Liver (tissue), 9 donors: ENCODE measurements around the gene ITIH4. TPM values are rescaled to one million over a fixed set of nuclear protein-coding genes. Genes with fewer than 3 reads are reported as not detected.

Source experiments
- DNase-seq: peaks from one replicate; pipeline ENCODE4 v3.0.0-alpha.2; 2017; ENCODE audit warnings: low spot score
- H3K27ac ChIP-seq, 2 donors: one replicate each; pipeline ENCODE4 v1.7.0; 2013; ENCODE audit warnings: inconsistent platforms in 2 of 2, low read length in 2 of 2, control low read depth in 1 of 2, low read depth in 1 of 2, mild to moderate bottlenecking in 1 of 2
- H3K27me3 ChIP-seq, 4 donors: one replicate each; pipeline versions ENCODE4 v1.6.1 to v1.7.0; 2013; ENCODE audit warnings: low read length in 3 of 4, inconsistent platforms in 1 of 4, mild to moderate bottlenecking in 1 of 4, moderate library complexity in 1 of 4; ENCODE audit not compliant: control insufficient read depth in 4 of 4, insufficient read depth in 4 of 4
- H3K36me3 ChIP-seq, 4 donors: one replicate each; pipeline versions ENCODE4 v1.6.1 to v1.7.0; 2013; ENCODE audit warnings: low read length in 3 of 4, mild to moderate bottlenecking in 3 of 4, low read depth in 1 of 4, moderate library complexity in 1 of 4; ENCODE audit not compliant: control insufficient read depth in 4 of 4, insufficient read depth in 3 of 4
- H3K4me1 ChIP-seq, 4 donors: one replicate each; pipeline versions ENCODE4 v1.6.1 to v1.7.0; 2013; ENCODE audit warnings: low read length in 3 of 4, mild to moderate bottlenecking in 3 of 4, moderate library complexity in 1 of 4; ENCODE audit not compliant: control insufficient read depth in 4 of 4, insufficient read depth in 4 of 4
- H3K4me3 ChIP-seq, 3 donors: one replicate each; pipeline versions ENCODE4 v1.6.1 to v1.7.0; 2013; ENCODE audit warnings: low read length in 3 of 3, control low read depth in 1 of 3, low read depth in 1 of 3, mild to moderate bottlenecking in 1 of 3
- H3K9ac ChIP-seq, 2 donors: one replicate each; pipeline ENCODE4 v1.7.0; 2013; ENCODE audit warnings: low read length in 2 of 2, mild to moderate bottlenecking in 2 of 2, moderate library complexity in 2 of 2, control low read depth in 1 of 2, low read depth in 1 of 2
- H3K9me3 ChIP-seq, 4 donors: one replicate each; pipeline versions ENCODE4 v1.6.1 to v1.7.0; 2013; ENCODE audit warnings: low read length in 3 of 4; ENCODE audit not compliant: control insufficient read depth in 4 of 4
- ATF3 ChIP-seq: IDR thresholded peaks from 2 replicates; pipeline ENCODE4 v1.6.1; 2016; ENCODE audit warnings: antibody characterized with exemption
- CTCF ChIP-seq: fragments of 150-350 bp; IDR thresholded peaks from 2 replicates; pipeline ENCODE4 v1.5.1; 2017; ENCODE audit warnings: improper control_type of control experiment, low read depth, low read length; ENCODE audit not compliant: missing input control
- EGR1 ChIP-seq, 2 donors: IDR thresholded peaks; 2 replicates each; pipeline ENCODE4 v1.6.1; 2016 to 2018; ENCODE audit warnings: antibody characterized with exemption in 2 of 2, low read depth in 2 of 2
- FOXA1 ChIP-seq: IDR thresholded peaks from 2 replicates; pipeline ENCODE4 v1.6.1; 2016; ENCODE audit warnings: antibody characterized with exemption
- FOXA2 ChIP-seq: IDR thresholded peaks from 2 replicates; pipeline ENCODE4 v1.6.1; 2016; ENCODE audit warnings: antibody characterized with exemption
- GABPA ChIP-seq, 2 donors: IDR thresholded peaks in 1 of 2; conservative IDR thresholded peaks in 1 of 2; 2 replicates each; pipeline ENCODE4 v1.6.1; 2016; ENCODE audit warnings: antibody characterized with exemption in 2 of 2, mild to moderate bottlenecking in 1 of 2, moderate library complexity in 1 of 2
- HNF4A ChIP-seq, 2 donors: conservative IDR thresholded peaks; 2 replicates each; pipeline ENCODE4 v1.6.1; 2016; ENCODE audit warnings: antibody characterized with exemption in 2 of 2, mild to moderate bottlenecking in 2 of 2
- HNF4G ChIP-seq: IDR thresholded peaks from 2 replicates; pipeline ENCODE4 v1.6.1; 2016; ENCODE audit warnings: antibody characterized with exemption
- JUND ChIP-seq, 2 donors: IDR thresholded peaks; 2 replicates each; pipeline ENCODE4 v1.6.1; 2016; ENCODE audit warnings: antibody characterized with exemption in 2 of 2
- MAX ChIP-seq: IDR thresholded peaks from 2 replicates; pipeline ENCODE4 v1.6.1; 2016; ENCODE audit warnings: antibody characterized with exemption
- NR2F2 ChIP-seq: IDR thresholded peaks from 2 replicates; pipeline ENCODE4 v1.6.1; 2016; ENCODE audit warnings: antibody characterized with exemption
- RAD21 ChIP-seq, 2 donors: IDR thresholded peaks; 2 replicates each; pipeline ENCODE4 v1.6.1; 2016; ENCODE audit warnings: antibody characterized with exemption in 2 of 2, mild to moderate bottlenecking in 2 of 2
- REST ChIP-seq: IDR thresholded peaks from 2 replicates; pipeline ENCODE4 v1.6.1; 2016; ENCODE audit warnings: antibody characterized with exemption, mild to moderate bottlenecking
- RXRA ChIP-seq, 2 donors: IDR thresholded peaks; 2 replicates each; pipeline ENCODE4 v1.6.1; 2017 to 2018; ENCODE audit warnings: antibody characterized with exemption in 2 of 2, mild to moderate bottlenecking in 1 of 2
- SP1 ChIP-seq: IDR thresholded peaks from 2 replicates; pipeline ENCODE4 v1.6.1; 2018; ENCODE audit warnings: antibody characterized with exemption, mild to moderate bottlenecking
- TAF1 ChIP-seq: conservative IDR thresholded peaks from 2 replicates; pipeline ENCODE4 v1.6.1; 2016; ENCODE audit warnings: antibody characterized with exemption, mild to moderate bottlenecking
- YY1 ChIP-seq: IDR thresholded peaks from 2 replicates; pipeline ENCODE4 v1.6.1; 2016; ENCODE audit warnings: antibody characterized with exemption, mild to moderate bottlenecking
- ZBTB33 ChIP-seq: IDR thresholded peaks from 2 replicates; pipeline ENCODE4 v1.6.1; 2016; ENCODE audit warnings: antibody characterized with exemption
- WGBS: extraction: QIAGEN DNeasy Blood & Tissue Kit; methylation state at CpG from one replicate; pipeline ENCODE4 v1.1.7; 2013; 5-methylcytosine and 5-hydroxymethylcytosine counted together
- polyA plus RNA-seq, 2 donors: library from polyadenylated mRNA; stranded (reverse) in 1 of 2; unstranded in 1 of 2; fragments of 200-250 nt in 1 of 2; fragments of >200 nt in 1 of 2; fragmentation: Nextera tagmentation in 1 of 2; extraction: Ambion mirVana in 1 of 2; gene quantifications; one replicate each; pipeline versions ENCODE4 v1.2.1 to v1.2.3, GENCODE V29; 2013 to 2015
- total RNA-seq, 2 donors: library from RNA; depleted of rRNA; stranded (reverse); fragments of >200 nt; gene quantifications; one replicate each; pipeline ENCODE4 v1.2.3, GENCODE V29; 2014
- donor health status: healthy.
- donor health status: healthy.
- donor health status: healthy.
- donor health status: healthy.
- donor health status: healthy.

ITIH4 gene
- total and polyA plus RNA-seq, 4 donors = 447 to 3,354 (median 2,410) TPM

GRCh38 chr3:52879090-52879489 is 48.6 kb upstream of the ITIH4 start:
- TF ChIP-seq ATF3 (no peak), HNF4A (conservative IDR thresholded peaks at IDR 0.05) (no peak), FOXA1 (no peak), RAD21 (IDR thresholded peaks at IDR 0.05) (peak in 1 of 2 donors; percentile 35), GABPA (IDR thresholded peaks at IDR 0.05 in 1 of 2, conservative IDR thresholded peaks at IDR 0.05 in 1 of 2) (no peak), EGR1 (IDR thresholded peaks at IDR 0.05; ENCODE audit: low read depth in 2 of 2) (no peak), JUND (IDR thresholded peaks at IDR 0.05) (no peak), CTCF (peak; percentile 7), YY1 (no peak), TAF1 (no peak), HNF4G (no peak), MAX (no peak)
- Histone ChIP-seq H3K9me3 (no peaks in the 10 kb centered on the region), H3K27me3 (no peaks in the 10 kb centered on the region), H3K9ac (no peak overlapping the region), H3K4me3 (no peak overlapping the region), H3K4me1 (peaks cover 0 to 10% (median 1%) of the 10 kb centered on the region in 4 donors), H3K27ac (no peak overlapping the region), H3K36me3 (peaks cover 0 to 3% (median 1%) of the 10 kb centered on the region in 4 donors)
- 90% methylated on average over 4 of the region's 4 CpGs for WGBS
- DNase-seq = no peak

- WGBS = 95% methylated on average over 3 of the region's 3 CpGs
- peaks cover 0 to 8% (median 1%) of the 10 kb centered on the region in 4 donors for H3K4me1 ChIP-seq
- H3K9ac ChIP-seq = no peak overlapping the region
- TF ChIP-seq FOXA1 = no peak
- TF ChIP-seq HNF4G = no peak
- TF ChIP-seq ATF3 = no peak
- no peak for TF ChIP-seq NR2F2
- no peak for TF ChIP-seq EGR1 (IDR thresholded peaks at IDR 0.05; ENCODE audit: low read depth in 2 of 2)
- no peak for TF ChIP-seq RXRA (IDR thresholded peaks at IDR 0.05)
- no peak for TF ChIP-seq FOXA2
- TF ChIP-seq JUND (IDR thresholded peaks at IDR 0.05) = no peak
- no peak for TF ChIP-seq ZBTB33
- no peak for TF ChIP-seq GABPA (IDR thresholded peaks at IDR 0.05 in 1 of 2, conservative IDR thresholded peaks at IDR 0.05 in 1 of 2)
- no peak for TF ChIP-seq CTCF
- no peak for TF ChIP-seq TAF1
- no peak for TF ChIP-seq SP1
- TF ChIP-seq MAX = no peak
- no peak for TF ChIP-seq RAD21 (IDR thresholded peaks at IDR 0.05)
- no peak for TF ChIP-seq YY1
- no peak for TF ChIP-seq REST
- no peak overlapping the region for H3K4me3 ChIP-seq
- no peaks in the 10 kb centered on the region for H3K9me3 ChIP-seq
- no peaks in the 10 kb centered on the region for H3K27me3 ChIP-seq
- no peak overlapping the region for H3K27ac ChIP-seq
- DNase-seq = no peak
- H3K36me3 ChIP-seq = peaks cover 0 to 3% (median 1%) of the 10 kb centered on the region in 4 donors
Measured at GRCh38 chr3:52877085-52877484, 46.6 kb upstream of the ITIH4 start.
